Small intestine (tissue), 7 donors: ENCODE measurements around the gene ANKZF1. TPM values are rescaled to one million over a fixed set of nuclear protein-coding genes. Genes with fewer than 3 reads are reported as not detected.

Source experiments
- DNase-seq, 2 donors: peaks; one replicate each; pipeline versions ENCODE4 v3.0.0 to v3.0.0-alpha.2; 2013
- FAIRE-seq: peaks from 2 replicates; lab custom pipeline; 2012; peaks lifted over from hg19 to GRCh38; lab: Jason Lieb, UNC
- H3K27ac ChIP-seq, 3 donors: one replicate each; pipeline ENCODE4 v1.5.1; 2013; ENCODE audit warnings: low read length in 2 of 3, mild to moderate bottlenecking in 2 of 3, control low read depth in 1 of 3, inconsistent platforms in 1 of 3, low read depth in 1 of 3, moderate library complexity in 1 of 3
- H3K27me3 ChIP-seq, 3 donors: one replicate each; pipeline ENCODE4 v1.6.1; 2013; ENCODE audit warnings: low read length in 3 of 3, inconsistent platforms in 1 of 3; ENCODE audit not compliant: control insufficient read depth in 3 of 3, insufficient read depth in 3 of 3
- H3K36me3 ChIP-seq, 3 donors: one replicate each; pipeline ENCODE4 v1.6.1; 2013; ENCODE audit warnings: low read length in 3 of 3, inconsistent platforms in 1 of 3, low read depth in 1 of 3, mild to moderate bottlenecking in 1 of 3, moderate library complexity in 1 of 3; ENCODE audit not compliant: control insufficient read depth in 3 of 3, insufficient read depth in 2 of 3
- H3K4me1 ChIP-seq, 3 donors: one replicate each; pipeline ENCODE4 v1.6.1; 2013; ENCODE audit warnings: low read length in 2 of 3, inconsistent platforms in 1 of 3, low read depth in 1 of 3, mild to moderate bottlenecking in 1 of 3, moderate library complexity in 1 of 3; ENCODE audit not compliant: control insufficient read depth in 3 of 3, insufficient read depth in 2 of 3
- H3K4me3 ChIP-seq, 3 donors: one replicate each; pipeline ENCODE4 v1.5.1; 2013; ENCODE audit warnings: low read length in 3 of 3, control low read depth in 1 of 3, inconsistent platforms in 1 of 3, low read depth in 1 of 3, mild to moderate bottlenecking in 1 of 3, moderate library complexity in 1 of 3
- H3K9me3 ChIP-seq, 2 donors: one replicate each; pipeline ENCODE4 v1.6.1; 2013; ENCODE audit warnings: low read depth in 1 of 2, low read length in 1 of 2; ENCODE audit not compliant: control insufficient read depth in 2 of 2, insufficient read depth in 1 of 2
- WGBS, 3 donors: extraction: QIAGEN DNeasy Blood & Tissue Kit; methylation state at CpG; one replicate each; pipeline ENCODE4 v1.1.7; 2013; 5-methylcytosine and 5-hydroxymethylcytosine counted together
- polyA plus RNA-seq, 4 donors: library from polyadenylated mRNA; stranded (reverse) in 3 of 4; unstranded in 1 of 4; fragments of 200-250 nt in 3 of 4; fragments of 120-200 nt in 1 of 4; gene quantifications; one replicate each; pipeline versions ENCODE4 v1.2.1 to v1.2.3, GENCODE V29; 2013
- donor health status: healthy with polysubstance abuse.
- donor health status: control.
- donor health status: control.
- donor health status: Bipolar disorder and iron deficiency.
- donor health status: healthy.

ANKZF1 gene
- polyA plus RNA-seq, 4 donors: 20.2 to 62.7 (median 36.7) TPM

- no peaks in the 10 kb centered on the region for H3K9me3 ChIP-seq
- peaks cover 0 to 37% (median 0%) of the 10 kb centered on the region in 3 donors for H3K36me3 ChIP-seq
- peak overlapping the region; percentile 71 to 91 (median 89) for H3K27ac ChIP-seq
- DNase-seq (peak in 1 of 2 donors; percentile 14), FAIRE-seq (no peak)
- peaks cover 20 to 49% (median 21%) of the 10 kb centered on the region in 3 donors for H3K4me1 ChIP-seq
- WGBS, 3 donors: 8 to 12% (median 10%) methylated on average over 10 of the region's 10 CpGs
- H3K27me3 ChIP-seq: no peaks in the 10 kb centered on the region
- peak overlapping the region; percentile 59 to 91 (median 91) for H3K4me3 ChIP-seq
These were observed 16.3 kb downstream of the ANKZF1 start for GRCh38 chr2:219245899-219246230.

- 95% methylated on average over 10 of the region's 10 CpGs for WGBS, 3 donors
- H3K9me3 ChIP-seq: no peaks in the 10 kb centered on the region
- FAIRE-seq (no peak), DNase-seq (no peak)
- H3K27ac ChIP-seq: peak overlapping the region in 1 of 3 donors; percentile 97
- H3K27me3 ChIP-seq: no peaks in the 10 kb centered on the region
- H3K4me3 ChIP-seq: no peak overlapping the region
- H3K4me1 ChIP-seq: peaks cover 20 to 53% (median 21%) of the 10 kb centered on the region in 3 donors
- H3K36me3 ChIP-seq: peaks cover 0 to 44% (median 2%) of the 10 kb centered on the region in 3 donors
These were observed 17.0 kb downstream of the ANKZF1 start for GRCh38 chr2:219246559-219246958.

- peak in 1 of 2 donors; percentile 71 for DNase-seq
- WGBS, 3 donors: 82 to 87% (median 82%) methylated on average over 17 of the region's 17 CpGs
These were observed 18.4 kb downstream of the ANKZF1 start for GRCh38 chr2:219247678-219248642.

GRCh38 chr2:219248845-219249202 lies 19.2 kb downstream of the ANKZF1 start:
- H3K4me3 ChIP-seq: peak overlapping the region in 2 of 3 donors; percentile 18 to 31
- WGBS, 3 donors: 15 to 64% (median 27%) methylated on average over 2 of the region's 2 CpGs
- no peaks in the 10 kb centered on the region for H3K9me3 ChIP-seq
- peak overlapping the region; percentile 88 to 98 (median 97) for H3K27ac ChIP-seq
- peaks cover 0 to 14% (median 0%) of the 10 kb centered on the region in 3 donors for H3K27me3 ChIP-seq
- DNase-seq (no peak), FAIRE-seq (no peak)
- peaks cover 0 to 45% (median 2%) of the 10 kb centered on the region in 3 donors for H3K36me3 ChIP-seq
- H3K4me1 ChIP-seq: peaks cover 18 to 69% (median 22%) of the 10 kb centered on the region in 3 donors

More at GRCh38 chr2:219247678-219248642, 18.4 kb downstream of the ANKZF1 start:
- H3K27me3 ChIP-seq: peaks cover 0 to 6% (median 0%) of the 10 kb centered on the region in 3 donors
- H3K4me3 ChIP-seq: no peak overlapping the region
- peaks cover 20 to 65% (median 22%) of the 10 kb centered on the region in 3 donors for H3K4me1 ChIP-seq
- peaks cover 0 to 45% (median 2%) of the 10 kb centered on the region in 3 donors for H3K36me3 ChIP-seq
- FAIRE-seq: no peak
- peak overlapping the region; percentile 22 to 97 (median 88) for H3K27ac ChIP-seq
- H3K9me3 ChIP-seq: no peaks in the 10 kb centered on the region

GRCh38 chr2:219249203-219249980 lies 19.8 kb downstream of the ANKZF1 start:
- peaks cover 0 to 19% (median 0%) of the 10 kb centered on the region in 3 donors for H3K27me3 ChIP-seq

GRCh38 chr2:219250049-219250781 lies 20.6 kb downstream of the ANKZF1 start:
- Histone ChIP-seq H3K36me3 (peaks cover 0 to 45% (median 2%) of the 10 kb centered on the region in 3 donors), H3K4me1 (peaks cover 18 to 77% (median 22%) of the 10 kb centered on the region in 3 donors), H3K27me3 (peaks cover 0 to 27% (median 0%) of the 10 kb centered on the region in 3 donors), H3K9me3 (no peaks in the 10 kb centered on the region), H3K4me3 (no peak overlapping the region), H3K27ac (peak overlapping the region; percentile 88 to 98 (median 97))
- no peak for DNase-seq
- 45 to 71% (median 64%) methylated on average over 20 to 22 of the region's 22 CpGs for WGBS, 3 donors
- FAIRE-seq: no peak

More at GRCh38 chr2:219249203-219249980, 19.8 kb downstream of the ANKZF1 start:
- 1 to 12% (median 7%) methylated on average over 7 of the region's 7 CpGs for WGBS, 3 donors
- Histone ChIP-seq H3K9me3 (no peaks in the 10 kb centered on the region), H3K4me1 (peaks cover 18 to 72% (median 22%) of the 10 kb centered on the region in 3 donors), H3K4me3 (peak overlapping the region in 2 of 3 donors; percentile 18 to 31), H3K27ac (peak overlapping the region; percentile 88 to 98 (median 97)), H3K36me3 (peaks cover 0 to 45% (median 2%) of the 10 kb centered on the region in 3 donors)
- DNase-seq (peak; percentile 92 to 93), FAIRE-seq (no peak)

- 75 to 86% (median 76%) methylated on average over 6 of the region's 6 CpGs for WGBS, 3 donors
- Histone ChIP-seq H3K36me3 (peaks cover 0 to 43% (median 2%) of the 10 kb centered on the region in 3 donors), H3K4me1 (peaks cover 11 to 68% (median 16%) of the 10 kb centered on the region in 3 donors), H3K9me3 (no peaks in the 10 kb centered on the region), H3K4me3 (no peak overlapping the region), H3K27me3 (peaks cover 0 to 39% (median 0%) of the 10 kb centered on the region in 3 donors), H3K27ac (peak overlapping the region in 1 of 3 donors; percentile 94)
- FAIRE-seq (no peak), DNase-seq (no peak)
These were observed 22.1 kb downstream of the ANKZF1 start for GRCh38 chr2:219251656-219252055.
